Endothelial cell of umbilical vein (primary cell): ENCODE results near the gene TRIM10. TPM values are rescaled to one million over a fixed set of nuclear protein-coding genes. Genes with fewer than 3 reads are reported as not detected.

ENCODE experiments used
- BruUV-seq: library from RNA; stranded (reverse); fragments of 400-500 nt; replicated peaks from 2 replicates; lab custom pipeline; 2021; lab: Mats Ljungman, UMichigan
- CTCF ChIA-PET: fragments of 300-600, 350-600 bp; sonication (Branson Sonifier 250); formaldehyde crosslinking; loops from one replicate; lab custom pipeline; 2021; ENCODE audit warnings: antibody characterized with exemption, inconsistent platforms; lab: Charles Lee
- POLR2A ChIA-PET: fragments of 300-600, 350-600 bp; sonication (Branson Sonifier 250); formaldehyde crosslinking; loops from one replicate; lab custom pipeline; 2021; ENCODE audit warnings: antibody characterized with exemption, inconsistent platforms; lab: Charles Lee
- DNase-seq: peaks from one replicate; pipeline ENCODE4 v3.0.0-alpha.2; 2011; ENCODE audit warnings: low read depth, low spot score
- FAIRE-seq: peaks from 2 replicates; lab custom pipeline; 2011; peaks lifted over from hg19 to GRCh38; lab: Jason Lieb, UNC
- H2AFZ ChIP-seq: 2 replicates; pipeline ENCODE4 v1.6.0; 2012; ENCODE audit warnings: low read depth, low read length, control low read depth, inconsistent platforms
- H3K27ac ChIP-seq: 2 replicates; pipeline ENCODE4 v1.5.1; 2011; ENCODE audit warnings: low read depth, mild to moderate bottlenecking, control low read depth, low read length, moderate library complexity; ENCODE audit not compliant: insufficient read depth
- H3K27me3 ChIP-seq, 2 experiments: 2 replicates each; pipeline versions ENCODE4 v1.6.0 to v1.6.1; 2011; ENCODE audit warnings: low read length in 2 of 2, mixed read lengths in 1 of 2; ENCODE audit not compliant: control insufficient read depth in 2 of 2, insufficient read depth in 2 of 2
- H3K36me3 ChIP-seq, 2 experiments: 2 replicates in 1 of 2; 3 replicates in 1 of 2; pipeline ENCODE4 v1.5.1; 2011; ENCODE audit warnings: low read length in 2 of 2, mild to moderate bottlenecking in 1 of 2, moderate library complexity in 1 of 2; ENCODE audit not compliant: control insufficient read depth in 2 of 2, insufficient read depth in 2 of 2; ENCODE audit errors: extremely low read depth in 1 of 2
- H3K4me1 ChIP-seq: 3 replicates; pipeline ENCODE4 v1.5.1; 2011; ENCODE audit warnings: mild to moderate bottlenecking, low read length; ENCODE audit not compliant: control insufficient read depth, insufficient read depth; ENCODE audit errors: extremely low read depth
- H3K4me2 ChIP-seq: 2 replicates; pipeline ENCODE4 v1.6.1; 2011; ENCODE audit warnings: low read length, control low read depth, mixed read lengths; ENCODE audit not compliant: insufficient read depth
- H3K4me3 ChIP-seq, 3 experiments: fragments of 200-600 bp in 1 of 3; sonication (generic), shearing (Covaris generic) in 1 of 3; replicated peaks in 1 of 3; 2 replicates each; pipeline ENCODE4 v1.5.1; 2011 to 2016; ENCODE audit warnings: control low read depth in 3 of 3, low read length in 3 of 3, mild to moderate bottlenecking in 2 of 3, inconsistent platforms in 1 of 3, low read depth in 1 of 3, moderate library complexity in 1 of 3; ENCODE audit not compliant: insufficient read depth in 1 of 3
- H3K79me2 ChIP-seq: 2 replicates; pipeline ENCODE4 v1.6.0; 2012; ENCODE audit warnings: low read length, inconsistent platforms; ENCODE audit not compliant: control insufficient read depth, insufficient read depth
- H3K9ac ChIP-seq: replicated peaks from 2 replicates; pipeline ENCODE3; 2011; ENCODE audit warnings: low read length, control low read depth; ENCODE audit not compliant: insufficient read depth; ENCODE audit errors: extremely low read depth
- H3K9me1 ChIP-seq: replicated peaks from 3 replicates; pipeline ENCODE4 v1.6.0; 2011; ENCODE audit warnings: mild to moderate bottlenecking, low read length; ENCODE audit not compliant: control insufficient read depth, insufficient read depth; ENCODE audit errors: extremely low read depth
- H3K9me3 ChIP-seq: replicated peaks from 2 replicates; pipeline ENCODE4 v1.5.1; 2012; ENCODE audit warnings: low read length, inconsistent platforms; ENCODE audit not compliant: control insufficient read depth, insufficient read depth
- H4K20me1 ChIP-seq: replicated peaks from 2 replicates; pipeline ENCODE3; 2011; ENCODE audit warnings: mild to moderate bottlenecking, low read length; ENCODE audit not compliant: control insufficient read depth, insufficient read depth; ENCODE audit errors: extremely low read depth
- EZH2 ChIP-seq: IDR thresholded peaks from 2 replicates; pipeline ENCODE4 v1.6.1; 2012; ENCODE audit warnings: borderline replicate concordance, low read depth, mild to moderate bottlenecking, moderate library complexity, low read length, inconsistent platforms; ENCODE audit not compliant: severe bottlenecking
- FOS ChIP-seq: IDR thresholded peaks from 2 replicates; pipeline ENCODE4 v1.6.1; 2011; ENCODE audit warnings: mild to moderate bottlenecking, low read length, moderate library complexity, borderline replicate concordance; ENCODE audit not compliant: insufficient read depth
- GATA2 ChIP-seq: IDR thresholded peaks from 2 replicates; pipeline ENCODE4 v1.7.0; 2011; ENCODE audit warnings: low read depth, mild to moderate bottlenecking, moderate library complexity, mixed read lengths, low read length; ENCODE audit not compliant: insufficient read length, insufficient read depth
- JUN ChIP-seq: IDR thresholded peaks from 2 replicates; pipeline ENCODE4 v1.6.1; 2011; ENCODE audit warnings: borderline replicate concordance, low read depth; ENCODE audit not compliant: insufficient read length, insufficient read depth
- MYC ChIP-seq: IDR thresholded peaks from one replicate; pipeline ENCODE4 v1.6.1; 2011; ENCODE audit warnings: mild to moderate bottlenecking, low read depth, low read length
- POLR2A ChIP-seq: IDR thresholded peaks from 2 replicates; pipeline ENCODE4 v1.6.1; 2012; ENCODE audit warnings: low read depth, mild to moderate bottlenecking, control low read depth, low read length
- POLR2AphosphoS5 ChIP-seq: IDR thresholded peaks from 2 replicates; pipeline ENCODE4 v1.6.1; 2012; ENCODE audit warnings: low read depth, mild to moderate bottlenecking, control low read depth, low read length, moderate library complexity; ENCODE audit not compliant: insufficient read depth
- dilution Hi-C: fragments of 300-500 bp; cut with MboI; formaldehyde crosslinking; loops from one replicate; pipeline ENCODE4 v1.15.0; 2019; ENCODE audit warnings: low sequenced_read_pairs; ENCODE audit not compliant: extremely low pct_ligation_motif_present
- intact Hi-C: fragments of 100-400 bp; cut with micrococcal nuclease; formaldehyde crosslinking; loops from one replicate; pipeline ENCODE4 v1.10.0; 2022
- polyA plus RNA-seq, 4 experiments: library from polyadenylated mRNA; depleted of rRNA in 3 of 4; stranded (reverse) in 3 of 4; unstranded in 1 of 4; fragments of >200 nt; gene quantifications; 2 replicates each; pipeline versions ENCODE4 v1.2.1 to v1.2.3, GENCODE V29; 2011 to 2012; ENCODE audit warnings: missing spikeins in 1 of 4
- total RNA-seq: library from RNA; stranded (reverse); gene quantifications from 2 replicates; pipeline ENCODE4 v1.2.3, GENCODE V29; 2021
- TF ChIP-seq, protein P1 (sequence below): IDR thresholded peaks from 2 replicates; pipeline ENCODE4 v1.6.1; 2011; ENCODE audit not compliant: insufficient read depth, insufficient read length
- TF ChIP-seq, protein P2 (sequence below), 2 donors: IDR thresholded peaks; 1 replicate in 1 of 2; 2 replicates in 1 of 2; pipeline ENCODE4 v1.5.1; 2011; ENCODE audit warnings: low read length in 2 of 2, mild to moderate bottlenecking in 2 of 2, moderate library complexity in 2 of 2, control low read depth in 1 of 2, inconsistent platforms in 1 of 2, low read depth in 1 of 2; ENCODE audit not compliant: insufficient read depth in 1 of 2; ENCODE audit errors: extremely low read depth in 1 of 2

TRIM10 gene
- total and polyA plus RNA-seq, 2 donors (not counting 3 experiments of a cell fraction or from before 2014, with no cell fraction given): not detected

DNA sequence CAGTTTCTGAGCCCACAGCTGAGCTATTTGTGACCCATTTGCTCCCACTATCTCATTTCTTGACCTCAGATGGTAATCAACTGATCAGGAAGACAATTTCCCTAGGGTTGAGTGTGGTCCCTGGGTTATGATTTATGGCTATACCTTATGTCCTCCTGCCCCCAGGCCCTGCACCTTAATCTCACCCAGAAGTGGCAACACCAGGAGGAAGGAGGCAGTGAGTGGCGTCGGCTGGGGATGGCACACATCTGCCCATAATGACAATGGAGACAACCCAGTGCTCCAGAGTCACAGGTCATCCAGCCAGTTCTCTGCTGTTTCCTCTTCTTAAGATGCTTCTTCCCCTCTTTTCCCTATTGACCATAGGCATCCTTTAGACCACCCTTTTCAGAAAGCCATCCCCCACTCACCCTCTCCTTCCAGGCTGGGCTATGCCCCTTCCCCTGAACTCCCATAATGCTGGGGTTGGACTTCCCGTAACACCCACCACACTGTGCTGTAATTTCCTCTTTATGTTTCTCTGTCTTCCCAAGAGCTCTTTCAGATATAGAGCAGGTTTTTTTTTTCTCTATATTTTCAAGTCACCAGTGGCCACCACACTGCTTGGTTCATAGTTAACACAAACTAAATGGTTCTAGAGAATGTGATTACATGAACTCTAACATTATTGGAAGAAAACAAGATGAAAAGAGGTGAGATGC lies 8.0 kb downstream of the TRIM10 start:
- H3K4me1 ChIP-seq: peaks cover 8% of the 10 kb centered on the region
- FAIRE-seq: no peak
- peaks cover 0 to 5% of the 10 kb centered on the region in 2 experiments for H3K27me3 ChIP-seq
- H3K4me2 ChIP-seq: no peak overlapping the region
- TF ChIP-seq, protein P1, sequence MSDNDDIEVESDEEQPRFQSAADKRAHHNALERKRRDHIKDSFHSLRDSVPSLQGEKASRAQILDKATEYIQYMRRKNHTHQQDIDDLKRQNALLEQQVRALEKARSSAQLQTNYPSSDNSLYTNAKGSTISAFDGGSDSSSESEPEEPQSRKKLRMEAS: no peak
- TF ChIP-seq POLR2AphosphoS5 (no peak), GATA2 (no peak), POLR2A (no peak), JUN (no peak), FOS (no peak), EZH2 (no peak), MYC (no peak)
- TF ChIP-seq, protein P2, sequence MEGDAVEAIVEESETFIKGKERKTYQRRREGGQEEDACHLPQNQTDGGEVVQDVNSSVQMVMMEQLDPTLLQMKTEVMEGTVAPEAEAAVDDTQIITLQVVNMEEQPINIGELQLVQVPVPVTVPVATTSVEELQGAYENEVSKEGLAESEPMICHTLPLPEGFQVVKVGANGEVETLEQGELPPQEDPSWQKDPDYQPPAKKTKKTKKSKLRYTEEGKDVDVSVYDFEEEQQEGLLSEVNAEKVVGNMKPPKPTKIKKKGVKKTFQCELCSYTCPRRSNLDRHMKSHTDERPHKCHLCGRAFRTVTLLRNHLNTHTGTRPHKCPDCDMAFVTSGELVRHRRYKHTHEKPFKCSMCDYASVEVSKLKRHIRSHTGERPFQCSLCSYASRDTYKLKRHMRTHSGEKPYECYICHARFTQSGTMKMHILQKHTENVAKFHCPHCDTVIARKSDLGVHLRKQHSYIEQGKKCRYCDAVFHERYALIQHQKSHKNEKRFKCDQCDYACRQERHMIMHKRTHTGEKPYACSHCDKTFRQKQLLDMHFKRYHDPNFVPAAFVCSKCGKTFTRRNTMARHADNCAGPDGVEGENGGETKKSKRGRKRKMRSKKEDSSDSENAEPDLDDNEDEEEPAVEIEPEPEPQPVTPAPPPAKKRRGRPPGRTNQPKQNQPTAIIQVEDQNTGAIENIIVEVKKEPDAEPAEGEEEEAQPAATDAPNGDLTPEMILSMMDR (IDR thresholded peaks at IDR 0.05; ENCODE audit: extremely low read depth in 1 of 2, insufficient read depth in 1 of 2, low read depth in 1 of 2, low read length in 2 of 2): no peak
- H3K79me2 ChIP-seq: no peaks in the 10 kb centered on the region
- no peak for DNase-seq
- no peak overlapping the region for H3K4me3 ChIP-seq
- H3K9me3 ChIP-seq: no peaks in the 10 kb centered on the region
- H3K9ac ChIP-seq: no peak overlapping the region
- no peaks in the 10 kb centered on the region for H4K20me1 ChIP-seq
- intact Hi-C loops (no loop called here), dilution Hi-C loops (no loop called here)
- H3K9me1 ChIP-seq: no peaks in the 10 kb centered on the region
- no peaks in the 10 kb centered on the region for H3K36me3 ChIP-seq
- no TSS peak for BruUV-seq
- no peak overlapping the region for H3K27ac ChIP-seq
- CTCF ChIA-PET: interaction anchor here (1.3 kb wide), 1 partner anchor 22 kb away, joined by 3 read pairs; no protein-coding TSS in a partner anchor
- H2AFZ ChIP-seq: no peak overlapping the region
- POLR2A ChIA-PET: no interaction called here
